Keratinocyte (primary cell): Measurements from ENCODE around the gene FHL5. TPM values are rescaled to one million over a fixed set of nuclear protein-coding genes. Genes with fewer than 3 reads are reported as not detected.

ENCODE experiments used
- DNase-seq: peaks from one replicate; pipeline ENCODE4 v3.0.0-alpha.2; 2011; ENCODE audit warnings: low read depth, missing footprints, low spot score
- FAIRE-seq: peaks from 2 replicates; lab custom pipeline; 2011; peaks lifted over from hg19 to GRCh38; lab: Jason Lieb, UNC
- H2AFZ ChIP-seq: 2 replicates; pipeline ENCODE4 v1.6.0; 2012; ENCODE audit warnings: low read length, control low read depth, inconsistent platforms; ENCODE audit not compliant: control insufficient read depth
- H3K27ac ChIP-seq: 2 replicates; pipeline ENCODE4 v1.5.1; 2011; ENCODE audit warnings: low read length; ENCODE audit not compliant: control insufficient read depth, insufficient read depth
- H3K27me3 ChIP-seq: 3 replicates; pipeline ENCODE4 v1.6.0; 2011; ENCODE audit warnings: low read length; ENCODE audit not compliant: control insufficient read depth, insufficient read depth; ENCODE audit errors: extremely low read depth
- H3K36me3 ChIP-seq, 2 experiments: 2 replicates in 1 of 2; 3 replicates in 1 of 2; pipeline ENCODE4 v1.5.1; 2011; ENCODE audit warnings: low read length in 2 of 2, mild to moderate bottlenecking in 1 of 2; ENCODE audit not compliant: control insufficient read depth in 2 of 2, insufficient read depth in 2 of 2; ENCODE audit errors: extremely low read depth in 1 of 2
- H3K4me1 ChIP-seq: 3 replicates; pipeline ENCODE4 v1.5.1; 2011; ENCODE audit warnings: low read length; ENCODE audit not compliant: control insufficient read depth, insufficient read depth; ENCODE audit errors: extremely low read depth
- H3K4me2 ChIP-seq: 3 replicates; pipeline ENCODE4 v1.6.0; 2011; ENCODE audit warnings: low read depth, low read length; ENCODE audit not compliant: control insufficient read depth, insufficient read depth; ENCODE audit errors: extremely low read depth
- H3K4me3 ChIP-seq, 3 experiments: fragments of 200-600 bp in 1 of 3; sonication (generic) in 1 of 3; 2 replicates in 2 of 3; 3 replicates in 1 of 3; pipeline ENCODE4 v1.5.1; 2011 to 2016; ENCODE audit warnings: low read length in 3 of 3, mild to moderate bottlenecking in 3 of 3, control low read depth in 2 of 3, inconsistent platforms in 1 of 3, low read depth in 1 of 3, mixed read lengths in 1 of 3, mixed run types in 1 of 3, moderate library complexity in 1 of 3; ENCODE audit not compliant: control insufficient read depth in 2 of 3, insufficient read depth in 2 of 3; ENCODE audit errors: extremely low read depth in 1 of 3
- H3K79me2 ChIP-seq: 2 replicates; pipeline ENCODE4 v1.6.0; 2012; ENCODE audit warnings: low read length; ENCODE audit not compliant: control insufficient read depth, insufficient read depth
- H3K9ac ChIP-seq: 3 replicates; pipeline ENCODE4 v1.6.0; 2011; ENCODE audit warnings: low read length; ENCODE audit not compliant: control insufficient read depth, insufficient read depth; ENCODE audit errors: extremely low read depth
- H3K9me1 ChIP-seq: 3 replicates; pipeline ENCODE4 v1.6.0; 2011; ENCODE audit warnings: low read length; ENCODE audit not compliant: control insufficient read depth, insufficient read depth; ENCODE audit errors: extremely low read depth
- H3K9me3 ChIP-seq: 2 replicates; pipeline ENCODE4 v1.5.1; 2012; ENCODE audit warnings: low read depth, low read length; ENCODE audit not compliant: control insufficient read depth
- H4K20me1 ChIP-seq: 3 replicates; pipeline ENCODE4 v1.6.0; 2011; ENCODE audit warnings: low read length; ENCODE audit not compliant: control insufficient read depth, insufficient read depth; ENCODE audit errors: extremely low read depth
- CTCF ChIP-seq, 3 experiments: IDR thresholded peaks in 1 of 3; conservative IDR thresholded peaks in 1 of 3; optimal IDR thresholded peaks in 1 of 3; 2 replicates in 2 of 3; 3 replicates in 1 of 3; pipeline versions ENCODE3 to v1.5.1; 2011; ENCODE audit warnings: low read length in 3 of 3, mild to moderate bottlenecking in 3 of 3, moderate library complexity in 2 of 3, control low read depth in 1 of 3, inconsistent platforms in 1 of 3; ENCODE audit not compliant: insufficient read depth in 2 of 3; ENCODE audit errors: extremely low read depth in 1 of 3
- EZH2 ChIP-seq: IDR thresholded peaks from one replicate; pipeline ENCODE4 v1.6.1; 2012; ENCODE audit warnings: inconsistent platforms, mild to moderate bottlenecking, low read length, moderate library complexity
- dilution Hi-C: fragments of 300-500 bp; cut with MboI; formaldehyde crosslinking; loops from one replicate; pipeline ENCODE4 v1.7.0; 2020; ENCODE audit warnings: low sequenced_read_pairs; ENCODE audit not compliant: extremely low pct_ligation_motif_present
- polyA plus RNA-seq, 5 experiments: library from polyadenylated mRNA; depleted of rRNA in 3 of 5; stranded (reverse) in 3 of 5; stranded (forward) in 1 of 5; unstranded in 1 of 5; fragments of >200 nt; gene quantifications; 1 replicate in 1 of 5; 2 replicates in 3 of 5; 3 replicates in 1 of 5; pipeline versions ENCODE4 v1.2.1 to v1.2.3, GENCODE V29; 2011 to 2012; ENCODE audit warnings: missing spikeins in 2 of 5, low read depth in 1 of 5, low replicate concordance in 1 of 5

The FHL5 gene
- polyA plus RNA-seq, 1 donor (not counting 4 experiments of a cell fraction or from before 2014, with no cell fraction given) = not detected

GRCh38 chr6:96624957-96625356 lies 62.0 kb downstream of the FHL5 start:
- no peaks in the 10 kb centered on the region for H3K4me1 ChIP-seq

GRCh38 chr6:96626759-96627364 lies 63.9 kb downstream of the FHL5 start:
- H3K4me2 ChIP-seq = no peak overlapping the region
- no peaks in the 10 kb centered on the region for H3K4me1 ChIP-seq
- no peaks in the 10 kb centered on the region for H3K9me1 ChIP-seq
- H3K79me2 ChIP-seq = no peaks in the 10 kb centered on the region
- H3K36me3 ChIP-seq = no peaks in the 10 kb centered on the region
- TF ChIP-seq EZH2 (no peak), CTCF (optimal IDR thresholded peaks at IDR 0.05 in 1 of 3, IDR thresholded peaks at IDR 0.05 in 1 of 3, conservative IDR thresholded peaks at IDR 0.05 in 1 of 3; ENCODE audit: extremely low read depth in 1 of 3, insufficient read depth in 2 of 3, low read length in 3 of 3) (no peak)
- H3K9me3 ChIP-seq = no peaks in the 10 kb centered on the region
- no peaks in the 10 kb centered on the region for H3K27me3 ChIP-seq
- H3K27ac ChIP-seq = no peak overlapping the region
- DNase-seq = no peak
- dilution Hi-C loops = no loop called here
- FAIRE-seq = no peak
- no peaks in the 10 kb centered on the region for H4K20me1 ChIP-seq
- H3K4me3 ChIP-seq = no peak overlapping the region
- H3K9ac ChIP-seq = no peak overlapping the region
- H2AFZ ChIP-seq = no peak overlapping the region

More at GRCh38 chr6:96624957-96625356, 62.0 kb downstream of the FHL5 start:
- no peaks in the 10 kb centered on the region for H3K36me3 ChIP-seq
- H2AFZ ChIP-seq = no peak overlapping the region
- no peaks in the 10 kb centered on the region for H3K79me2 ChIP-seq
- H3K9me3 ChIP-seq = no peaks in the 10 kb centered on the region
- no peaks in the 10 kb centered on the region for H3K27me3 ChIP-seq
- dilution Hi-C loops = no loop called here
- no peak overlapping the region for H3K9ac ChIP-seq
- TF ChIP-seq CTCF (optimal IDR thresholded peaks at IDR 0.05 in 1 of 3, IDR thresholded peaks at IDR 0.05 in 1 of 3, conservative IDR thresholded peaks at IDR 0.05 in 1 of 3; ENCODE audit: extremely low read depth in 1 of 3, insufficient read depth in 2 of 3, low read length in 3 of 3) = no peak
- no peak for TF ChIP-seq EZH2
- H4K20me1 ChIP-seq = no peaks in the 10 kb centered on the region
- H3K27ac ChIP-seq = no peak overlapping the region
- H3K9me1 ChIP-seq = no peaks in the 10 kb centered on the region
- H3K4me3 ChIP-seq = no peak overlapping the region
- no peak overlapping the region for H3K4me2 ChIP-seq
- FAIRE-seq (no peak), DNase-seq (no peak)
